Stomach (tissue), 9 donors: ENCODE data around the gene COL4A2. TPM values are rescaled to one million over a fixed set of nuclear protein-coding genes. Genes with fewer than 3 reads are reported as not detected.
"Not testable (repeated sequence)": the region's sequence is repeated elsewhere in the genome, so short reads cannot be mapped to it uniquely, and the experiment has no call there.

Experiments used
- DNase-seq, 2 donors: peaks; one replicate each; pipeline versions ENCODE4 v3.0.0 to v3.0.0-alpha.2; 2013 to 2019
- H3K27ac ChIP-seq, 5 donors: fragments of 200-600 bp in 4 of 5; sonication (generic) in 4 of 5; one replicate each; pipeline ENCODE4 v1.5.1; 2013 to 2019; ENCODE audit warnings: mild to moderate bottlenecking in 1 of 5, moderate library complexity in 1 of 5
- H3K27me3 ChIP-seq, 3 donors: fragments of 200-600 bp; sonication (generic); one replicate each; pipeline ENCODE4 v1.5.1; 2017 to 2019; ENCODE audit warnings: mixed run types in 1 of 3
- H3K36me3 ChIP-seq, 4 donors: fragments of 200-600 bp; sonication (generic); 1 replicate in 3 of 4; 2 replicates in 1 of 4; pipeline ENCODE4 v1.5.1; 2016 to 2019
- H3K4me1 ChIP-seq, 4 donors: fragments of 200-600 bp; sonication (generic); one replicate each; pipeline ENCODE4 v1.5.1; 2016 to 2019
- H3K4me3 ChIP-seq, 4 donors: fragments of 200-600 bp; sonication (generic) in 3 of 4; one replicate each; pipeline ENCODE4 v1.5.1; 2016 to 2019; ENCODE audit warnings: mild to moderate bottlenecking in 1 of 4
- H3K9me3 ChIP-seq, 4 donors: fragments of 200-600 bp; sonication (generic); one replicate each; pipeline ENCODE4 v1.5.1; 2016 to 2019
- CTCF ChIP-seq, 7 experiments: fragments of 450-650 bp in 4 of 7; fragments of 200-600 bp in 3 of 7; sonication (generic) in 3 of 7; IDR thresholded peaks; one replicate each; pipeline ENCODE4 v1.5.1; 2016 to 2019; ENCODE audit warnings: antibody characterized with exemption in 7 of 7, control low read depth in 2 of 7, mild to moderate bottlenecking in 1 of 7
- EP300 ChIP-seq: sonication (generic); formaldehyde crosslinking; IDR thresholded peaks from one replicate; pipeline ENCODE4 v1.6.1; 2017; ENCODE audit warnings: antibody characterized with exemption
- POLR2A ChIP-seq, 4 donors: fragments of 450-650 bp; IDR thresholded peaks; one replicate each; pipeline ENCODE4 v1.6.1; 2016; ENCODE audit warnings: antibody characterized with exemption in 4 of 4, control low read depth in 2 of 4, mild to moderate bottlenecking in 1 of 4, moderate library complexity in 1 of 4
- POLR2AphosphoS5 ChIP-seq, 3 donors: sonication (generic); formaldehyde crosslinking; IDR thresholded peaks; one replicate each; pipeline ENCODE4 v1.6.1; 2016; ENCODE audit warnings: antibody characterized with exemption in 3 of 3
- WGBS, 5 donors: extraction: QIAGEN DNeasy Blood & Tissue Kit in 3 of 5; methylation state at CpG; one replicate each; pipeline versions ENCODE4 v1.1.5 to v1.1.7; 2013 to 2018; 5-methylcytosine and 5-hydroxymethylcytosine counted together
- intact Hi-C: fragments of 100-400 bp; cut with DNase I; formaldehyde crosslinking; loops from one replicate; pipeline ENCODE4 v1.15.1; 2023; ENCODE audit warnings: low total_unique reads
- polyA plus RNA-seq, 3 donors: library from polyadenylated mRNA; stranded (reverse); fragments of 200-250 nt; gene quantifications; one replicate each; pipeline ENCODE4 v1.2.3, GENCODE V29; 2013
- total RNA-seq, 5 donors: library from RNA; depleted of rRNA; stranded (reverse); fragments of >200 nt; gene quantifications; one replicate each; pipeline versions ENCODE4 v1.1.0 to v1.2.3, GENCODE V29; 2014 to 2016
- donor health status: healthy with polysubstance abuse.
- donor health status: Bipolar disorder and iron deficiency.
- donor health status: healthy.

The COL4A2 gene
- total and polyA plus RNA-seq, 8 donors = 24.0 to 531 (median 214) TPM

GRCh38 chr13:110529522-110530311, 222.6 kb downstream of the COL4A2 start:
- Histone ChIP-seq H3K36me3 (no peaks in the 10 kb centered on the region), H3K4me1 (peaks cover 53 to 92% (median 69%) of the 10 kb centered on the region in 4 donors), H3K4me3 (no peak overlapping the region), H3K27ac (peak overlapping the region; percentile 49 to 87 (median 82)), H3K9me3 (no peaks in the 10 kb centered on the region), H3K27me3 (no peaks in the 10 kb centered on the region)
- TF ChIP-seq POLR2A (IDR thresholded peaks at IDR 0.05) (no peak), POLR2AphosphoS5 (IDR thresholded peaks at IDR 0.05) (no peak), EP300 (no peak), CTCF (IDR thresholded peaks at IDR 0.05) (no peak)
- 71 to 83% (median 73%) methylated on average over 13 to 20 of the region's 23 CpGs for WGBS, 5 donors
- intact Hi-C loops = no loop called here
- no peak for DNase-seq

- Histone ChIP-seq H3K27me3 (no peaks in the 10 kb centered on the region), H3K4me3 (no peak overlapping the region), H3K9me3 (no peaks in the 10 kb centered on the region), H3K36me3 (peaks cover 0 to 7% (median 0%) of the 10 kb centered on the region in 4 donors), H3K27ac (peak overlapping the region in 4 of 5 donors; percentile 11 to 60 (median 47)), H3K4me1 (peaks cover 45 to 92% (median 61%) of the 10 kb centered on the region in 4 donors)
- TF ChIP-seq POLR2AphosphoS5 (IDR thresholded peaks at IDR 0.05) (no peak), POLR2A (IDR thresholded peaks at IDR 0.05) (no peak), CTCF (IDR thresholded peaks at IDR 0.05) (no peak)
- WGBS, 5 donors = 90 to 98% (median 94%) methylated on average over 6 to 7 of the region's 7 CpGs
- intact Hi-C loops = no loop called here
- no peak for DNase-seq
Observed at GRCh38 chr13:110531100-110531499, 224.0 kb downstream of the COL4A2 start.

- 73 to 85% (median 81%) methylated on average over 9 of the region's 9 CpGs for WGBS, 5 donors
- Histone ChIP-seq H3K27me3 (no peaks in the 10 kb centered on the region), H3K27ac (peak overlapping the region in 4 of 5 donors; percentile 13 to 60 (median 47)), H3K36me3 (peaks cover 0 to 7% (median 0%) of the 10 kb centered on the region in 4 donors), H3K4me3 (no peak overlapping the region), H3K4me1 (peaks cover 41 to 90% (median 57%) of the 10 kb centered on the region in 4 donors), H3K9me3 (no peaks in the 10 kb centered on the region)
- DNase-seq = no peak
- intact Hi-C loops = no loop called here
- TF ChIP-seq EP300 = no peak
- no peak for TF ChIP-seq POLR2AphosphoS5 (IDR thresholded peaks at IDR 0.05)
- TF ChIP-seq CTCF (IDR thresholded peaks at IDR 0.05) = no peak
- TF ChIP-seq POLR2A (IDR thresholded peaks at IDR 0.05) = no peak
Observed at GRCh38 chr13:110531671-110532083, 224.6 kb downstream of the COL4A2 start.

DNA sequence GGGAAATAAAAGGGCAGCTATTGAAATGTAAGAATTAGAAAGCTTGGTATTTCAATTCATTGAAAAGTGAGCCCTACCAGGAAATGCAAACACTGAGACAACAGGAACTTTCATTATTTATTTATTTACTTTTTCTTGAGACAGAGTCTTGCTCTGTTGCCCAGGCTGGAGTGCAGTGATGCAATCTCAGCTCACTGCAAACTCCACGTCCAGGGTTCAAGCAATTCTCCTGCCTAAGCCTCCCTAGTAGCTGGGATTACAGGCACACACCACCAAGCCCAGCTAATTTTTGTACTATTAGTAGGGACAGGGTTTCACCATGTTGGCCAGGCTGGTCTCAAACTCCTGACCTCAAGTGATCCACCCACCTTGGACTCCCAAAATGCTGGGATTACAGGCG, 225.2 kb downstream of the COL4A2 start:
- H3K27me3 ChIP-seq, H3K9me3 ChIP-seq, H3K36me3 ChIP-seq, intact Hi-C loops, DNase-seq, H3K4me3 ChIP-seq: not testable (repeated sequence)
- Histone ChIP-seq H3K4me1 (peaks cover 35 to 89% (median 53%) of the 10 kb centered on the region in 4 donors), H3K27ac (peak overlapping the region in 4 of 5 donors; percentile 13 to 60 (median 47))
- 25 to 69% (median 53%) methylated on average over 1 to 2 of the region's 2 CpGs for WGBS, 5 donors
